Measurements from ENCODE around the gene SUCO.

SUCO gene

DNA sequence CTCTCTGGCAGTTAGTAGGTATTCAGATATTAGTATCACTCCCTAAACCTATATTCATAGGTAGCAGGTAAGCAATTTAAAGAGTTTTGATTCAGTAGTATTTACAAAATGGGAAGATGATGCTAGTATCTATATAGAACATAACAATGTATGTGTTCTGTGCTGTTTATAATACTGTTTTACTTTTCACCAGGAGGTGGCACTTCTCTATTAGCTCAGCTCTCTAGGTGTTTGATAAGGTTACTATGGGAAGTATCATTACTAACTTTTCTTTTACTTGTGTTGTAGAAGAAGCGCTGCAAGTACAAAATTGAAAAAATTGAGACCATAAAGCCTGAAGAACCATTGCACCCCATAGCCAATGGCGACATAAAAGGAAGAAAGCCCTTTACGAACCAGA lies 76.6 kb downstream of the SUCO start:
- H3K27ac ChIP-seq (ENCODE audit: low read length): no peak overlapping the region
- no peak overlapping the region for H3K4me3 ChIP-seq (ENCODE audit: low read length)
- H3K79me2 ChIP-seq (ENCODE audit: low read length): no peaks in the 10 kb centered on the region
- H3K27me3 ChIP-seq (ENCODE audit: low read depth, low read length): no peaks in the 10 kb centered on the region
- peaks cover 16% of the 10 kb centered on the region for H3K36me3 ChIP-seq (replicated peaks; ENCODE audit: low read depth, low read length)
- no peaks in the 10 kb centered on the region for H3K4me1 ChIP-seq (ENCODE audit: low read length)
- no peak overlapping the region for H3K4me2 ChIP-seq (ENCODE audit: low read length)
- no peaks in the 10 kb centered on the region for H4K20me1 ChIP-seq (ENCODE audit: insufficient read depth, low read length)
- TF ChIP-seq, protein P1, sequence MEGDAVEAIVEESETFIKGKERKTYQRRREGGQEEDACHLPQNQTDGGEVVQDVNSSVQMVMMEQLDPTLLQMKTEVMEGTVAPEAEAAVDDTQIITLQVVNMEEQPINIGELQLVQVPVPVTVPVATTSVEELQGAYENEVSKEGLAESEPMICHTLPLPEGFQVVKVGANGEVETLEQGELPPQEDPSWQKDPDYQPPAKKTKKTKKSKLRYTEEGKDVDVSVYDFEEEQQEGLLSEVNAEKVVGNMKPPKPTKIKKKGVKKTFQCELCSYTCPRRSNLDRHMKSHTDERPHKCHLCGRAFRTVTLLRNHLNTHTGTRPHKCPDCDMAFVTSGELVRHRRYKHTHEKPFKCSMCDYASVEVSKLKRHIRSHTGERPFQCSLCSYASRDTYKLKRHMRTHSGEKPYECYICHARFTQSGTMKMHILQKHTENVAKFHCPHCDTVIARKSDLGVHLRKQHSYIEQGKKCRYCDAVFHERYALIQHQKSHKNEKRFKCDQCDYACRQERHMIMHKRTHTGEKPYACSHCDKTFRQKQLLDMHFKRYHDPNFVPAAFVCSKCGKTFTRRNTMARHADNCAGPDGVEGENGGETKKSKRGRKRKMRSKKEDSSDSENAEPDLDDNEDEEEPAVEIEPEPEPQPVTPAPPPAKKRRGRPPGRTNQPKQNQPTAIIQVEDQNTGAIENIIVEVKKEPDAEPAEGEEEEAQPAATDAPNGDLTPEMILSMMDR (IDR thresholded peaks at IDR 0.05; ENCODE audit: low read depth, low read length): peak; percentile 80
- TF ChIP-seq EZH2phosphoT487 (IDR thresholded peaks at IDR 0.05; ENCODE audit: low read depth): no peak
- no peak overlapping the region for H3K9ac ChIP-seq (ENCODE audit: low read length)
- H2AFZ ChIP-seq (ENCODE audit: low read depth, low read length): no peak overlapping the region
- H3K9me3 ChIP-seq (ENCODE audit: insufficient read depth, low read length): no peaks in the 10 kb centered on the region

DNA sequence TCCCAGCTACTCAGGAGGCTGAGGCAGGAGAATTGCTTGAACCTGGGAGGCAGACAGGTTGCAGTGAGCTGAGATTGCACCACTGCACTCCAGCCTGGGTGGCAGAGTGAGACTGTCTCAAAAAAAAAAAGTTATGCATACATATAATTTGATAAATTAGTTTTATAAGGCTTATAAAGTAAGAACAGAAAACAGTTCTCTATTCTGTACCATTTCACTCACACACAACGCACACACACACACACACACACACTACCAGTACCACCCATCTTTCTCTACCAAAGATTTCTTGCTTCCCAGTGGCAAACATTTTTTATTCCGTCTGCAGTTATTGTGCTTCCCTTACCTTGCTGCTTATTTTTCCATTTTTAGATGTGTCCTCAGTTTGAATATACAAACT lies 79.5 kb downstream of the SUCO start:
- no peak overlapping the region for H3K4me2 ChIP-seq (ENCODE audit: low read length)
- no peaks in the 10 kb centered on the region for H3K4me1 ChIP-seq (ENCODE audit: low read length)
- no peak overlapping the region for H3K4me3 ChIP-seq (ENCODE audit: low read length)
- H3K9ac ChIP-seq (ENCODE audit: low read length): no peak overlapping the region
- H3K79me2 ChIP-seq (ENCODE audit: low read length): no peaks in the 10 kb centered on the region
- no peaks in the 10 kb centered on the region for H3K9me3 ChIP-seq (ENCODE audit: insufficient read depth, low read length)
- H3K36me3 ChIP-seq (replicated peaks; ENCODE audit: low read depth, low read length): peaks cover 16% of the 10 kb centered on the region
- no peak overlapping the region for H3K27ac ChIP-seq (ENCODE audit: low read length)
- no peaks in the 10 kb centered on the region for H3K27me3 ChIP-seq (ENCODE audit: low read depth, low read length)
- H4K20me1 ChIP-seq (ENCODE audit: insufficient read depth, low read length): no peaks in the 10 kb centered on the region
- TF ChIP-seq EZH2phosphoT487 (IDR thresholded peaks at IDR 0.05; ENCODE audit: low read depth): no peak
- TF ChIP-seq, protein P1 (IDR thresholded peaks at IDR 0.05; ENCODE audit: low read depth, low read length): no peak
- H2AFZ ChIP-seq (ENCODE audit: low read depth, low read length): no peak overlapping the region

- Histone ChIP-seq H3K36me3 (replicated peaks; ENCODE audit: low read depth, low read length) (peaks cover 16% of the 10 kb centered on the region), H4K20me1 (ENCODE audit: insufficient read depth, low read length) (no peaks in the 10 kb centered on the region), H3K27ac (ENCODE audit: low read length) (no peak overlapping the region), H3K4me2 (ENCODE audit: low read length) (no peak overlapping the region), H3K9ac (ENCODE audit: low read length) (no peak overlapping the region), H3K27me3 (ENCODE audit: low read depth, low read length) (no peaks in the 10 kb centered on the region), H3K9me3 (ENCODE audit: insufficient read depth, low read length) (no peaks in the 10 kb centered on the region), H3K79me2 (ENCODE audit: low read length) (no peaks in the 10 kb centered on the region), H3K4me1 (ENCODE audit: low read length) (no peaks in the 10 kb centered on the region), H2AFZ (ENCODE audit: low read depth, low read length) (no peak overlapping the region), H3K4me3 (ENCODE audit: low read length) (no peak overlapping the region)
- TF ChIP-seq, protein P1 (IDR thresholded peaks at IDR 0.05; ENCODE audit: low read depth, low read length): no peak
- TF ChIP-seq EZH2phosphoT487 (IDR thresholded peaks at IDR 0.05; ENCODE audit: low read depth): no peak
These were observed 80.3 kb downstream of the SUCO start for GRCh38 chr1:172613294-172613693.

DNA sequence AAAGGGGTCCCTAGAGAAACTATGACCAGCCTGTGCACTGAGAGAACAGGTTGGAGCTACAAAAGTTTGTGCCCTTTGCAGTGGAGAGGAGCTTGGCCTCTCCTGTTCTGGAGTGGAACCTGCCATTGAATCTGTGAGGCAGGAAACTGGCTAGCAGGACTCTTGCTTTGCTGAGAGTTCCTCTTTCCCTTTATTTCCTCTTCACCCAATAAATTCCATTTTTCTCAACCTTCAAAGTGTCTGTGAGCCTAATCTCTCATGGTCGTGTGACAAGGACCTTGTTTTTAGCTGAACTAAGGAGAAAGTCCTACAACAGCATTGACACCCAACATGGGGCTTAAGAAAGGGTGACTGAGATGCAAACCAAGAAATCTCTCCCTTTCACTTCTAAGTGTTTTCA lies 83.2 kb downstream of the SUCO start:
- H3K9me3 ChIP-seq (ENCODE audit: insufficient read depth, low read length): no peaks in the 10 kb centered on the region
- H3K4me3 ChIP-seq (ENCODE audit: low read length): no peak overlapping the region
- no peak overlapping the region for H2AFZ ChIP-seq (ENCODE audit: low read depth, low read length)
- TF ChIP-seq EZH2phosphoT487 (IDR thresholded peaks at IDR 0.05; ENCODE audit: low read depth): no peak
- TF ChIP-seq, protein P1 (IDR thresholded peaks at IDR 0.05; ENCODE audit: low read depth, low read length): no peak
- H3K36me3 ChIP-seq (replicated peaks; ENCODE audit: low read depth, low read length): peaks cover 3% of the 10 kb centered on the region
- H3K4me2 ChIP-seq (ENCODE audit: low read length): no peak overlapping the region
- no peaks in the 10 kb centered on the region for H3K27me3 ChIP-seq (ENCODE audit: low read depth, low read length)
- H3K27ac ChIP-seq (ENCODE audit: low read length): no peak overlapping the region
- no peak overlapping the region for H3K9ac ChIP-seq (ENCODE audit: low read length)
- H3K79me2 ChIP-seq (ENCODE audit: low read length): no peaks in the 10 kb centered on the region
- H3K4me1 ChIP-seq (ENCODE audit: low read length): no peaks in the 10 kb centered on the region
- no peaks in the 10 kb centered on the region for H4K20me1 ChIP-seq (ENCODE audit: insufficient read depth, low read length)
